ENCODE results near the gene CHD6.

CHD6 gene

GRCh38 chr20:41510224-41510623, 108.0 kb downstream of the CHD6 start:
- Histone ChIP-seq H3K4me3 (ENCODE audit: insufficient read depth, low read depth, low read length) (no peak overlapping the region), H3K27ac (ENCODE audit: insufficient read depth, low read depth, low read length, poor library complexity, severe bottlenecking) (no peak overlapping the region), H3K4me1 (ENCODE audit: control insufficient read depth, insufficient read depth, low read length) (peaks cover 2% of the 10 kb centered on the region), H3K36me3 (ENCODE audit: control insufficient read depth, insufficient read depth, low read length) (peaks cover 6% of the 10 kb centered on the region), H3K9me3 (ENCODE audit: control insufficient read depth, low read length) (no peaks in the 10 kb centered on the region), H3K27me3 (ENCODE audit: control insufficient read depth, insufficient read depth, low read length, poor library complexity, severe bottlenecking) (no peaks in the 10 kb centered on the region)
- 90 to 94% methylated on average over 7 of the region's 7 CpGs for WGBS, 2 experiments

GRCh38 chr20:41509316-41510200, 108.6 kb downstream of the CHD6 start:
- H3K27me3 ChIP-seq (ENCODE audit: control insufficient read depth, insufficient read depth, low read length, poor library complexity, severe bottlenecking): no peaks in the 10 kb centered on the region
- H3K36me3 ChIP-seq (ENCODE audit: control insufficient read depth, insufficient read depth, low read length): peaks cover 4% of the 10 kb centered on the region

GRCh38 chr20:41508335-41508734, 109.8 kb downstream of the CHD6 start:
- WGBS, 2 experiments: 92 to 93% methylated on average over 6 of the region's 6 CpGs
- H3K9me3 ChIP-seq (ENCODE audit: control insufficient read depth, low read length): no peaks in the 10 kb centered on the region
- no peak overlapping the region for H3K27ac ChIP-seq (ENCODE audit: insufficient read depth, low read depth, low read length, poor library complexity, severe bottlenecking)
- H3K36me3 ChIP-seq (ENCODE audit: control insufficient read depth, insufficient read depth, low read length): peaks cover 3% of the 10 kb centered on the region
- no peaks in the 10 kb centered on the region for H3K27me3 ChIP-seq (ENCODE audit: control insufficient read depth, insufficient read depth, low read length, poor library complexity, severe bottlenecking)
- peaks cover 2% of the 10 kb centered on the region for H3K4me1 ChIP-seq (ENCODE audit: control insufficient read depth, insufficient read depth, low read length)
- H3K4me3 ChIP-seq (ENCODE audit: insufficient read depth, low read depth, low read length): no peak overlapping the region

More at GRCh38 chr20:41509316-41510200, 108.6 kb downstream of the CHD6 start:
- no peak overlapping the region for H3K4me3 ChIP-seq (ENCODE audit: insufficient read depth, low read depth, low read length)
- no peaks in the 10 kb centered on the region for H3K9me3 ChIP-seq (ENCODE audit: control insufficient read depth, low read length)
- H3K27ac ChIP-seq (ENCODE audit: insufficient read depth, low read depth, low read length, poor library complexity, severe bottlenecking): no peak overlapping the region
- peaks cover 2% of the 10 kb centered on the region for H3K4me1 ChIP-seq (ENCODE audit: control insufficient read depth, insufficient read depth, low read length)
- WGBS, 2 experiments: 89 to 90% methylated on average over 9 of the region's 9 CpGs

DNA sequence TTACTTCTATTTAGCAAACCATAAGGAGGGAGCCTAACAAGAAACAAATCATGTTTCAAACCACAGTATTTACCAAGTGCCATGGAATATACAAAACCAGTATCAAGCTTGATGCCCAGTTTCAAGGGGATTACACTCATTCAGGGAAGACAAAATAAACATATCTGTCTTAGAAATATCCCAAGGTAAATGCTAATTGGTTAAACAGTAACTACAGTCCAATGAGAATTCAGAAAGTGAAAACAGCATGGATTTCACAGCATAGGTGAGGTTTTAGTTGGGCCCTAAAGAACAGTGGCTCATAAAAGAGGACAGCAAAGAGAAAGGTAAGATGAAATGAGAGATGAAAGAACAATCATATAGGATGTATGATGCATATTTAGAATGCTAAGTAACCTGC, 110.3 kb downstream of the CHD6 start:
- H3K4me1 ChIP-seq (ENCODE audit: control insufficient read depth, insufficient read depth, low read length): peaks cover 2% of the 10 kb centered on the region
- no peak overlapping the region for H3K27ac ChIP-seq (ENCODE audit: insufficient read depth, low read depth, low read length, poor library complexity, severe bottlenecking)
- peaks cover 3% of the 10 kb centered on the region for H3K36me3 ChIP-seq (ENCODE audit: control insufficient read depth, insufficient read depth, low read length)
- no peaks in the 10 kb centered on the region for H3K9me3 ChIP-seq (ENCODE audit: control insufficient read depth, low read length)
- H3K4me3 ChIP-seq (ENCODE audit: insufficient read depth, low read depth, low read length): no peak overlapping the region
- no peaks in the 10 kb centered on the region for H3K27me3 ChIP-seq (ENCODE audit: control insufficient read depth, insufficient read depth, low read length, poor library complexity, severe bottlenecking)

DNA sequence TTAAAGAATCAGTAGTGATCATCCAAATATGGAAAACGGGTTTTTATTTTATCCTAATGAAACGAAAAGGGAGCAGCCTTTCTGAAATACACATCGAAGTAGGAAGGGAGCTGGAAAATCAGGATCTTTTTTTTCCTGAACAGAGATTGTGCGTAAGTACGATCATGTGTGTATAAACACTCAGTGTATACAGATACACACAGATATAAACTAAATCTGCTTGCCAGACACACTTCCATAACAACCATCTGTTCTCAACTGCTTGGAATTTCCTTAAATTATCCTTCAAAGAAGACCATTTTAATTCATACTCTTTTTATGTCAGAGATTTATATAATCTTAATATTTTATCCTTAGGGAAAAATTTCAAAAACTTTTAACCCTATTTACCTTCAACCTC, 110.7 kb downstream of the CHD6 start:
- H3K36me3 ChIP-seq (ENCODE audit: control insufficient read depth, insufficient read depth, low read length): peaks cover 3% of the 10 kb centered on the region
- H3K9me3 ChIP-seq (ENCODE audit: control insufficient read depth, low read length): no peaks in the 10 kb centered on the region
- 97 to 99% methylated on average over 5 of the region's 5 CpGs for WGBS, 2 experiments
- H3K27me3 ChIP-seq (ENCODE audit: control insufficient read depth, insufficient read depth, low read length, poor library complexity, severe bottlenecking): no peaks in the 10 kb centered on the region
- H3K27ac ChIP-seq (ENCODE audit: insufficient read depth, low read depth, low read length, poor library complexity, severe bottlenecking): no peak overlapping the region
- H3K4me1 ChIP-seq (ENCODE audit: control insufficient read depth, insufficient read depth, low read length): peaks cover 2% of the 10 kb centered on the region
- no peak overlapping the region for H3K4me3 ChIP-seq (ENCODE audit: insufficient read depth, low read depth, low read length)

GRCh38 chr20:41506192-41506915, 111.8 kb downstream of the CHD6 start:
- Histone ChIP-seq H3K36me3 (ENCODE audit: control insufficient read depth, insufficient read depth, low read length) (peaks cover 3% of the 10 kb centered on the region), H3K4me3 (ENCODE audit: insufficient read depth, low read depth, low read length) (no peak overlapping the region), H3K9me3 (ENCODE audit: control insufficient read depth, low read length) (no peaks in the 10 kb centered on the region), H3K4me1 (ENCODE audit: control insufficient read depth, insufficient read depth, low read length) (peaks cover 2% of the 10 kb centered on the region), H3K27me3 (ENCODE audit: control insufficient read depth, insufficient read depth, low read length, poor library complexity, severe bottlenecking) (no peaks in the 10 kb centered on the region), H3K27ac (ENCODE audit: insufficient read depth, low read depth, low read length, poor library complexity, severe bottlenecking) (no peak overlapping the region)
- 93 to 96% methylated on average over 4 of the region's 4 CpGs for WGBS, 2 experiments

DNA sequence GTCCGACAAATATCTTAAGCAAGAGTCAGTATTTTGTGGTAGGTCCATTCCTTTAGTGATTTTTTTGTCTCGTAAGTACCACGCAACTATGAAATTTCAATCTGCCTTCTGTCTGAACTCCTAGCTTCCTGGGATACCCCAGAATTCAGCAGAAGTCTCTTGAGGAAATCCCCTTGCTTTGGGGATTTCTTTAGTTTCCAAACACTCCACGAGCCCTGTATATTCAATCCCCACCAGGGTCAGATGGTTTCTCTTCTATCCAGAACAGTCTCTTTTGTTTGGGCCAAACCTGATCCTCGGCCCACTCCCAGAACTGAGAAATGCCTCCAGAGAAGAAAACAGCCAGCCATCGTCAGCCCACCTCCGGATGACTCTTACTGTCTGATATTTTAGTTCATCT, 113.0 kb downstream of the CHD6 start:
- Histone ChIP-seq H3K4me1 (ENCODE audit: control insufficient read depth, insufficient read depth, low read length) (no peaks in the 10 kb centered on the region), H3K36me3 (ENCODE audit: control insufficient read depth, insufficient read depth, low read length) (peaks cover 3% of the 10 kb centered on the region), H3K9me3 (ENCODE audit: control insufficient read depth, low read length) (no peaks in the 10 kb centered on the region), H3K27me3 (ENCODE audit: control insufficient read depth, insufficient read depth, low read length, poor library complexity, severe bottlenecking) (no peaks in the 10 kb centered on the region), H3K27ac (ENCODE audit: insufficient read depth, low read depth, low read length, poor library complexity, severe bottlenecking) (no peak overlapping the region), H3K4me3 (ENCODE audit: insufficient read depth, low read depth, low read length) (no peak overlapping the region)
- WGBS, 2 experiments: 90 to 98% methylated on average over 7 of the region's 7 CpGs

- no peaks in the 10 kb centered on the region for H3K9me3 ChIP-seq (ENCODE audit: control insufficient read depth, low read length)
- no CpG with 5 or more reads among the region's 1 CpG for WGBS, 2 experiments
- H3K27me3 ChIP-seq (ENCODE audit: control insufficient read depth, insufficient read depth, low read length, poor library complexity, severe bottlenecking): no peaks in the 10 kb centered on the region
- H3K4me3 ChIP-seq (ENCODE audit: insufficient read depth, low read depth, low read length): no peak overlapping the region
- no peak overlapping the region for H3K27ac ChIP-seq (ENCODE audit: insufficient read depth, low read depth, low read length, poor library complexity, severe bottlenecking)
- peaks cover 7% of the 10 kb centered on the region for H3K36me3 ChIP-seq (ENCODE audit: control insufficient read depth, insufficient read depth, low read length)
- H3K4me1 ChIP-seq (ENCODE audit: control insufficient read depth, insufficient read depth, low read length): no peaks in the 10 kb centered on the region
These were observed 116.8 kb downstream of the CHD6 start for GRCh38 chr20:41501376-41501775.

DNA sequence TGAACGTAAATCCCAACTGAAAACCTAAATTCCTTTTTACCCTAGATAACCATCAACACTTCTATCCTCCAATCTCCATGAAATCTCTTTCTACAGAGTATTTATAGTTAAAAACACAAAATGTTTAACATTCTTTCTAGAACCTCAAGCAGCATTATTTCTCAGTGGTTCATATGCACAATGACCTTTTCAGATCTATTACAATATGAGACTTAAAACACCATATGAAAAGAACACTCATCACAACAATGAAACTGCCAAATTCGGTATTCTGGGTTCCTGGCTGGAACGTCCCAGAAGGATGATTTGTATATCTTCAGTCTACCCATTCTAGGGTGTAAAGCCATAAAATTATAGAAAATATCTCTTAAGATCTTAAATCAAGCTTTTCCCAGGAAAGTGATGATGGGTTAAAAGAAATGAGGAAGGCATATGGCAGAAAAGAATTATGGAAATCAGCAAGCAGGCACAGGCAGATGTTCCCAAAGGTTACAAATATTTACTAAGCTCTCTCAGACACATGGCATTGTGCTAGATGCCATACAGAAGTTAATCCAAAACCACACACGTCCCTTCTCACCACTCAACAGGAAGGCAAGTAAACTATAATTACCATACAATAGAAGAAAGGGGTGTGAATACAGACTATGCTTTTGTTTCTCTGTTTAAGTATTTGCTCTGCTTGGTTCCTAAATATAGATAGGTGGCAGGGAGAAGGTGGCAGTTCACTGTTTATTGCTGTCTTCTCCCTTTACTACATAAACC, 118.0 kb downstream of the CHD6 start:
- 90 to 97% methylated on average over 3 to 4 of the region's 4 CpGs for WGBS, 2 experiments
- H3K9me3 ChIP-seq (ENCODE audit: control insufficient read depth, low read length): no peaks in the 10 kb centered on the region

GRCh38 chr20:41499064-41499463, 119.1 kb downstream of the CHD6 start:
- no peak overlapping the region for H3K27ac ChIP-seq (ENCODE audit: insufficient read depth, low read depth, low read length, poor library complexity, severe bottlenecking)
- no peak overlapping the region for H3K4me3 ChIP-seq (ENCODE audit: insufficient read depth, low read depth, low read length)
- H3K4me1 ChIP-seq (ENCODE audit: control insufficient read depth, insufficient read depth, low read length): no peaks in the 10 kb centered on the region

More for the DNA sequence above, 118.0 kb downstream of the CHD6 start:
- Histone ChIP-seq H3K36me3 (ENCODE audit: control insufficient read depth, insufficient read depth, low read length) (peaks cover 7% of the 10 kb centered on the region), H3K4me3 (ENCODE audit: insufficient read depth, low read depth, low read length) (no peak overlapping the region), H3K27me3 (ENCODE audit: control insufficient read depth, insufficient read depth, low read length, poor library complexity, severe bottlenecking) (no peaks in the 10 kb centered on the region), H3K27ac (ENCODE audit: insufficient read depth, low read depth, low read length, poor library complexity, severe bottlenecking) (no peak overlapping the region), H3K4me1 (ENCODE audit: control insufficient read depth, insufficient read depth, low read length) (no peaks in the 10 kb centered on the region)

More at GRCh38 chr20:41499064-41499463, 119.1 kb downstream of the CHD6 start:
- H3K27me3 ChIP-seq (ENCODE audit: control insufficient read depth, insufficient read depth, low read length, poor library complexity, severe bottlenecking): no peaks in the 10 kb centered on the region
- peaks cover 3% of the 10 kb centered on the region for H3K36me3 ChIP-seq (ENCODE audit: control insufficient read depth, insufficient read depth, low read length)
- H3K9me3 ChIP-seq (ENCODE audit: control insufficient read depth, low read length): no peaks in the 10 kb centered on the region
